Measurements from ENCODE around the gene LOXHD1.

LOXHD1 gene

DNA sequence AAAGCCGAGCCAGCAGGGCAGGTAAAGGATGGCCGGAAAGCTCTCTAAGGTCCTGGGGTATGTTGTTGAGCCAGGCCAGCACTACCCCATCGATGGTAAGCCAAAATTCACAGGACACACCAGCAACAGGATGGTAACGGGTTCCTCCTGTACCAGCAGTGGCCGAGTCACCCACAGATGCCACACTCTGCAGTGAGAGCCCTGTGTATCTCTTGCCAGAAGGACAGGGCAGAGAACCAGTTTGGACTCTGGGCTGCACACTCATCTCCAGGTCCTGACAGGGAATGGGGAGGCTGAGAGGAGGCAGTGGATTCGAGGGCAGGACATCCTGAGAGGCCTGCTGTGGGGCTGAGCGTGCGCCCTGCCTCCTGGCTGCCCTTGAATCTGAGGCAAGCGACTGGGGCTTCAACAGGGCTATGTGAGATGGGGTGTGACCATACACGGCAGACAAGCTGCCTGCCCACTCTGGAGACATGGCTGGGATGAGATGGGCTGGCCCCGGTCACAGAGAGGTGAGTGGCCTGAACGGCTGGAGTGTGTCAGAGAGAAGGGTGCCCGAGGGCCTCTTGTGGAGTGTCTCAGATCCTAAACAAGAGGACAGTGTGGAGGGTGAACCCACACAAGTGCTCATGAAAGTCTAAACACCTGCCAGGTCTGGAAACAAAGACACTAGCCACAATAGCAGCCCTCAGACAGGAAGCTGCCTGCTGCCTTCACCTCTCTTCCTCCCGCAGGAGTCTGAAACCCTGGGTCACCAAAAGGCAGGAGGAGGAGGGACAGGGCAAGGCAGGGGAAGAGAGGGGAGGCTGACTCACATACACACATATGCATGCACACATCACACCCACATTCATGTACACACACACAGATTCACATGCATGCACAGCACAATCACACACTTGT lies 182.3 kb downstream of the LOXHD1 start:
- H3K4me1 ChIP-seq: peaks cover 41% of the 10 kb centered on the region
- no peaks in the 10 kb centered on the region for H3K9me3 ChIP-seq (ENCODE audit: control insufficient read depth, low read length)
- no peak overlapping the region for H3K4me3 ChIP-seq (ENCODE audit: low read depth, low read length)
- H3K27ac ChIP-seq: peak overlapping the region; percentile 85
- no peaks in the 10 kb centered on the region for H3K79me2 ChIP-seq
- no peak for TF ChIP-seq CTCF (IDR thresholded peaks at IDR 0.05)
- H2AFZ ChIP-seq: peak overlapping the region; percentile 72
- H3K4me2 ChIP-seq (ENCODE audit: low read length): no peak overlapping the region
- no peak overlapping the region for H3K9ac ChIP-seq
- no peaks in the 10 kb centered on the region for H3K36me3 ChIP-seq (ENCODE audit: control insufficient read depth, insufficient read depth, low read length)
- H3K27me3 ChIP-seq (ENCODE audit: control insufficient read depth, insufficient read depth, low read length): no peaks in the 10 kb centered on the region

DNA sequence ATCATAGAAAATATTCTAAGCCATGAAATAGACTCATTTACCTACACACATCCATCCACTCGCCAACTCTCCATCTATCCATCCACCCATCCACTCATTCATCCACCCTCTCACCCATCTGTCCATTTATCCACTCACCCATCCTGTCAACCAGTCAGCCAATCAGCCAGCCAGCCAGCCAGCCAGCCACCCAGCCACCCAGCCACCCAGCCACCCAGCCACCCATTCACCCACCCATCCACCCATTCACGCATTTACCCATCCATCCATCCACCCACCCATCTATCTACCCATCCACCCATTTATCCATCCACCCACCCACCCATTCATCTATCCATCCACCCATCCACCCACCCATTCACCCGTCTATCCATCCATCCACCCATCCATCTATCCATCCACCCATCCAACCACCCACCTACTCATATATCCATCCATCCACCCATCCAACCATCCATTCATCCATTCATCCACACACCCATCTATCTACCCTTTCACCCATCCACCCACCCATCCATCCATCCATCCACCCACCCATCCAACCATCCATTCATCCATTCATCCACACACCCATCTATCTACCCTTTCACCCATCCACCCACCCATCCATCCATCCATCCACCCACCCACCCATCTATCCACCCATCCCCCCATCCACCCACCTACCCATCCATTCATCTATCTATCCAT lies 185.1 kb downstream of the LOXHD1 start:
- H3K27me3 ChIP-seq (ENCODE audit: control insufficient read depth, insufficient read depth, low read length): no peaks in the 10 kb centered on the region
- H3K4me3 ChIP-seq (ENCODE audit: low read depth, low read length): no peak overlapping the region
- no peak overlapping the region for H3K27ac ChIP-seq
- H3K9me3 ChIP-seq (ENCODE audit: control insufficient read depth, low read length): no peaks in the 10 kb centered on the region
- H3K79me2 ChIP-seq: no peaks in the 10 kb centered on the region
- H2AFZ ChIP-seq: no peak overlapping the region
- TF ChIP-seq CTCF (IDR thresholded peaks at IDR 0.05): no peak
- H3K9ac ChIP-seq: no peak overlapping the region
- no peak overlapping the region for H3K4me2 ChIP-seq (ENCODE audit: low read length)
- peaks cover 64% of the 10 kb centered on the region for H3K4me1 ChIP-seq
- no peaks in the 10 kb centered on the region for H3K36me3 ChIP-seq (ENCODE audit: control insufficient read depth, insufficient read depth, low read length)

DNA sequence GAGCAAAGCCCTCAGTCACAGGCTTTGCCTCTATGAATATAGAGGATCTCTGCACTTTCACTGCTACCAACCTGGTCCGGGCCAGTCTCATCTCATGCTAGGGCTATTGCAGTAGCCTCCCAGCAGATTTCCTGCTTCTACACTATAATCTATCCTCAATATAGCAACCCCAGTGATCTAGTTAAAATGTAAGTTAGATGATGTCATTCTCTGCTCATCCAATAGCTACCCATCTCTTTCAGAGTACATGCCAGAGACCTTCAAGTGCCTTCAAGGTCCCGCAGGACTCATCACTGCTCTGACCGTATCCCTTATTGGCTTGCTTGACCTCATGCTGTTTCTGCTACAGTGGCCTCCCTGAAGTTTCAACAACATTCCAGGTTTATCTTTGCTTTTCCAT lies 186.3 kb downstream of the LOXHD1 start:
- H3K4me1 ChIP-seq: peaks cover 74% of the 10 kb centered on the region
- H3K27me3 ChIP-seq (ENCODE audit: control insufficient read depth, insufficient read depth, low read length): no peaks in the 10 kb centered on the region
- no peak overlapping the region for H2AFZ ChIP-seq
- no peak overlapping the region for H3K4me2 ChIP-seq (ENCODE audit: low read length)
- H3K9ac ChIP-seq: no peak overlapping the region
- peak overlapping the region; percentile 26 for H3K27ac ChIP-seq
- no peak for TF ChIP-seq CTCF (IDR thresholded peaks at IDR 0.05)
- no peak overlapping the region for H3K4me3 ChIP-seq (ENCODE audit: low read depth, low read length)
- H3K9me3 ChIP-seq (ENCODE audit: control insufficient read depth, low read length): no peaks in the 10 kb centered on the region
- H3K36me3 ChIP-seq (ENCODE audit: control insufficient read depth, insufficient read depth, low read length): no peaks in the 10 kb centered on the region
- no peaks in the 10 kb centered on the region for H3K79me2 ChIP-seq

DNA sequence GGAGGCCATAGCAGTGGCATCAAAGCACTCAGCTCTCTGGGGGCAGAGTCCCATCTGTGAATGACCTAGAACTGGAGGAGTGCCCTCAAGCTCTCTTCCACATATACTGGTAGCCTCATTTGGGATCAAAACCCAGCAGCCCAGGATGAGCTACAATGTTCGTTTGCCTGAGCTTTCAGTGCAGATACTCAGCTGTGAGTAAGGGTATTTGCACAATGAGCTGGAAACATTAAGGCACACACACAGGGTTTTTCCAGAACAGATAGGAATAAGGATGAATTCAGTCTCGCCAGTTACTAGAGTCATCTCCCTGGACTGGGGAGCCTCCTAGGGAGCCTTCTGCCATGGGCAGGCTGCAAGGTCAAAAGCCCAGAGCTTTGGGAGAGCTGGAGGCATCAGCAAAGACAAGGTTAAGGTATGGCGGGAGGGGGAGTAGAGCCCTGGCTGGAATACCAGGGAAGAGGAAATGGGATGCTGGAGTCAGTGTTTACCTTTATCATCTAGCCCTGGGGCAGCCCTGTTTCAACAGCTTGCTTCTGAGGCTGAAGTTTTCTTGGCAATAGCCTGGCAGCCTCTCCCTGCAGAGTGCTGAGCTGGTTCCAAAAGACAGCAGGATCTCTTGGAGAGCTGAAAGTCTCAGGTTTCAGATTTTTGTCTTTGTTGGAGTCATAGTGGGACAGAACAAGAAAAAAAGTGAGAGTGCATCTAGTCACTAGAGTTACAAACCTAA lies 187.7 kb downstream of the LOXHD1 start:
- Histone ChIP-seq H3K79me2 (no peaks in the 10 kb centered on the region), H3K9ac (no peak overlapping the region), H2AFZ (no peak overlapping the region), H3K4me3 (ENCODE audit: low read depth, low read length) (no peak overlapping the region), H3K36me3 (ENCODE audit: control insufficient read depth, insufficient read depth, low read length) (no peaks in the 10 kb centered on the region), H3K9me3 (ENCODE audit: control insufficient read depth, low read length) (no peaks in the 10 kb centered on the region), H3K4me1 (peaks cover 74% of the 10 kb centered on the region), H3K4me2 (ENCODE audit: low read length) (peak overlapping the region; percentile 7), H3K27me3 (ENCODE audit: control insufficient read depth, insufficient read depth, low read length) (no peaks in the 10 kb centered on the region), H3K27ac (peak overlapping the region; percentile 88)
- TF ChIP-seq CTCF (IDR thresholded peaks at IDR 0.05): no peak
